H9 (cell line): ENCODE data around the gene KIAA0930. TPM values are rescaled to one million over a fixed set of nuclear protein-coding genes. Genes with fewer than 3 reads are reported as not detected.

Experiments used
- DNase-seq: peaks from one replicate; pipeline ENCODE4 v3.0.0-alpha.2; 2017
- H2AFZ ChIP-seq: one replicate; pipeline ENCODE4 v1.6.1; 2013; ENCODE audit warnings: mild to moderate bottlenecking, low read length, control low read depth, moderate library complexity
- H2AK5ac ChIP-seq: 2 replicates; pipeline ENCODE4 v1.6.1; 2013; ENCODE audit warnings: low read length, control low read depth, mixed read lengths; ENCODE audit not compliant: insufficient read length
- H2BK120ac ChIP-seq: one replicate; pipeline ENCODE4 v1.6.1; 2013; ENCODE audit warnings: low read depth, mild to moderate bottlenecking, low read length, control low read depth, inconsistent platforms; ENCODE audit not compliant: poor library complexity, severe bottlenecking
- H2BK12ac ChIP-seq: 2 replicates; pipeline ENCODE4 v1.6.1; 2013; ENCODE audit warnings: low read length, control low read depth, mixed read lengths, low read depth; ENCODE audit not compliant: insufficient read length
- H2BK15ac ChIP-seq: 2 replicates; pipeline ENCODE4 v1.6.1; 2013; ENCODE audit warnings: low read depth, low read length, control low read depth
- H2BK20ac ChIP-seq: one replicate; pipeline ENCODE4 v1.6.1; 2013; ENCODE audit warnings: low read depth, mild to moderate bottlenecking, low read length, control low read depth, inconsistent platforms; ENCODE audit not compliant: poor library complexity, severe bottlenecking
- H2BK5ac ChIP-seq: 2 replicates; pipeline ENCODE4 v1.6.1; 2013; ENCODE audit warnings: low read length, control low read depth, mixed read lengths; ENCODE audit not compliant: insufficient read length
- H3K14ac ChIP-seq: 2 replicates; pipeline ENCODE4 v1.6.1; 2013; ENCODE audit warnings: low read length, control low read depth; ENCODE audit not compliant: insufficient read depth
- H3K18ac ChIP-seq: 2 replicates; pipeline ENCODE4 v1.6.1; 2013; ENCODE audit warnings: low read depth, mild to moderate bottlenecking, mixed read lengths, low read length, control low read depth; ENCODE audit not compliant: insufficient read length
- H3K23ac ChIP-seq: 2 replicates; pipeline ENCODE4 v1.6.1; 2013; ENCODE audit warnings: low read length, control low read depth, mixed read lengths, low read depth; ENCODE audit not compliant: insufficient read length
- H3K23me2 ChIP-seq: 2 replicates; pipeline ENCODE4 v1.6.1; 2013; ENCODE audit warnings: low read depth, mild to moderate bottlenecking, mixed read lengths, low read length, control low read depth; ENCODE audit not compliant: insufficient read length, poor library complexity, severe bottlenecking
- H3K27ac ChIP-seq: 2 replicates; pipeline ENCODE4 v1.5.1; 2013; ENCODE audit warnings: low read length, control low read depth, mixed read lengths, low read depth; ENCODE audit not compliant: insufficient read length
- H3K27me3 ChIP-seq: 2 replicates; pipeline ENCODE4 v1.6.1; 2013; ENCODE audit warnings: low read length, control low read depth, inconsistent platforms; ENCODE audit not compliant: insufficient read depth
- H3K4ac ChIP-seq: 2 replicates; pipeline ENCODE4 v1.6.1; 2013; ENCODE audit warnings: low read depth, mild to moderate bottlenecking, control low read depth, inconsistent platforms, low read length, moderate library complexity
- H3K4me1 ChIP-seq: 2 replicates; pipeline ENCODE4 v1.6.1; 2013; ENCODE audit warnings: low read length, control low read depth, inconsistent platforms; ENCODE audit not compliant: insufficient read depth
- H3K4me2 ChIP-seq: 2 replicates; pipeline ENCODE4 v1.6.1; 2013; ENCODE audit warnings: low read length, control low read depth, mixed read lengths; ENCODE audit not compliant: insufficient read length, insufficient read depth
- H3K56ac ChIP-seq: 2 replicates; pipeline ENCODE4 v1.6.1; 2013; ENCODE audit warnings: low read depth, mild to moderate bottlenecking, mixed read lengths, low read length, control low read depth; ENCODE audit not compliant: insufficient read length
- H3K79me1 ChIP-seq: 2 replicates; pipeline ENCODE4 v1.6.1; 2013; ENCODE audit warnings: low read depth, mild to moderate bottlenecking, moderate library complexity, low read length, control low read depth, inconsistent platforms; ENCODE audit not compliant: insufficient read depth, poor library complexity, severe bottlenecking
- H3K79me2 ChIP-seq: 2 replicates; pipeline ENCODE4 v1.6.1; 2013; ENCODE audit warnings: low read length, control low read depth, inconsistent platforms; ENCODE audit not compliant: insufficient read depth
- H3K9ac ChIP-seq: 2 replicates; pipeline ENCODE4 v1.6.1; 2013; ENCODE audit warnings: low read length, control low read depth, mixed read lengths; ENCODE audit not compliant: insufficient read length; ENCODE audit errors: extremely low read depth
- H3K9me3 ChIP-seq: one replicate; pipeline ENCODE4 v1.6.1; 2013; ENCODE audit warnings: low read depth, low read length, inconsistent platforms; ENCODE audit not compliant: control insufficient read depth
- H3T11ph ChIP-seq: one replicate; pipeline ENCODE4 v1.6.1; 2013; ENCODE audit warnings: mild to moderate bottlenecking, low read length, control low read depth, inconsistent platforms
- H4K20me1 ChIP-seq: one replicate; pipeline ENCODE4 v1.6.1; 2013; ENCODE audit not compliant: control insufficient read depth, insufficient read length, insufficient read depth
- H4K5ac ChIP-seq: 2 replicates; pipeline ENCODE4 v1.6.1; 2013; ENCODE audit warnings: low read depth, mild to moderate bottlenecking, mixed read lengths, low read length, control low read depth; ENCODE audit not compliant: insufficient read length
- H4K8ac ChIP-seq: replicated peaks from 2 replicates; pipeline ENCODE4 v1.6.1; 2013; ENCODE audit warnings: low read length, control low read depth, mixed read lengths, low read depth; ENCODE audit not compliant: insufficient read length
- H4K91ac ChIP-seq: 2 replicates; pipeline ENCODE4 v1.6.1; 2013; ENCODE audit warnings: low read depth, mild to moderate bottlenecking, moderate library complexity, mixed read lengths, low read length, control low read depth; ENCODE audit not compliant: insufficient read length
- H3K27ac Mint-ChIP-seq, 3 experiments: 2 replicates in 2 of 3; 3 replicates in 1 of 3; pipeline ENCODE4 v1.8.0; 2020 to 2021; ENCODE audit warnings: mixed read lengths in 3 of 3, mild to moderate bottlenecking in 1 of 3, moderate library complexity in 1 of 3
- H3K27me3 Mint-ChIP-seq: 2 replicates; pipeline ENCODE4 v1.8.0; 2021; ENCODE audit warnings: low read depth, mild to moderate bottlenecking, moderate library complexity, mixed read lengths
- H3K36me3 Mint-ChIP-seq, 3 experiments: 2 replicates in 2 of 3; 3 replicates in 1 of 3; pipeline ENCODE4 v1.8.0; 2020 to 2021; ENCODE audit warnings: low read depth in 3 of 3, mixed read lengths in 3 of 3; ENCODE audit not compliant: insufficient read depth in 1 of 3
- H3K4me1 Mint-ChIP-seq, 2 experiments: 2 replicates each; pipeline ENCODE4 v1.8.0; 2020; ENCODE audit warnings: mixed read lengths in 2 of 2
- H3K4me3 Mint-ChIP-seq, 2 experiments: 2 replicates in 1 of 2; 3 replicates in 1 of 2; pipeline ENCODE4 v1.8.0; 2020 to 2021; ENCODE audit warnings: mild to moderate bottlenecking in 2 of 2, mixed read lengths in 2 of 2, moderate library complexity in 1 of 2
- H3K9me3 Mint-ChIP-seq, 2 experiments: 2 replicates in 1 of 2; 3 replicates in 1 of 2; pipeline ENCODE4 v1.8.0; 2020; ENCODE audit warnings: mild to moderate bottlenecking in 2 of 2, mixed read lengths in 2 of 2, moderate library complexity in 1 of 2
- CTCF ChIP-seq: fragments of 200-600 bp; sonication (generic); conservative IDR thresholded peaks from 3 replicates; pipeline ENCODE4 v1.8.0; 2021; ENCODE audit warnings: antibody characterized with exemption, mild to moderate bottlenecking
- WGBS: extraction: QIAGEN DNeasy Blood & Tissue Kit; methylation state at CpG from one replicate; pipeline ENCODE4 v1.1.7; 2013; ENCODE audit warnings: missing lambda C conversion rate, low lambda C conversion rate, mixed read lengths; ENCODE audit not compliant: insufficient read length; ENCODE audit errors: extremely low coverage; 5-methylcytosine and 5-hydroxymethylcytosine counted together
- total RNA-seq: library from RNA; stranded (reverse); gene quantifications from 2 replicates; pipeline ENCODE4 v1.2.1, GENCODE V29; 2021

The KIAA0930 gene
- total RNA-seq, 1 experiment from 2014 or later = 46.2 TPM

DNA sequence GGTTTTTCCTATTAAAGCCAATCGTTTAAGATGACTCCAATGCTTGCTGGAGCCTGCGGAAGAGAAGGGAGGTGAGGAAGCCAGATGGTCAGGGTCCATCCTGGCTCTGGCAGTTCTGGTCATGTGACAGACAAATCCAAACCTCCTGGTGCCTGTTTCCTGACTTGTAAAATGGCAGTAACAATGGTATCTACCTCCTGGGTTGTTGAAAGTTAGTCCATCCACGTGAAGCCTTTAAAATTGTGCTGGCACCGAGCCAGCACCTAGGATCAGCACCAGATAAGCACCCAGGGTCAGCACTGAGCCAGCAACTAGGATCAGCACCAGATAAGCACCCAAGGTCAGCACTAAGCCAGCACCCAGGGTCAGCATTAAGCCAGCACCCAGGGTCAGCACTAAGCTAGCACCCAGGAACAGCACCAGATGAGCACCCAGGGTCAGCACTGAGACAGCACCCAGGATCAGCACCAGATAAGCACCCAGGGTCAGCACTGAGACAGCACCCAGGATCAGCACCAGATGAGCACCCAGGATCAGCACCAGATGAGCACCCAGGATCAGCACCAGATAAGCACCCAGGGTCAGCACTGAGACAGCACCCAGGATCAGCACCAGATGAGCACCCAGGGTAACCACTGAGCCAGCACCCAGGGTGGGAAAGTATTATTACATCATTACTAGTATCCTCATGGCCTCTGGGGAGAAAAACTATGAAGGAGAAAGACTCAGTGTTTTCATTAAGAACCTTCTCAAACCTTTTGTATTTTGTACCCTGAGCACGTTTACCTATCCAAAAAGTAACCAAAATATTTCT, 17.2 kb downstream of the KIAA0930 start:
- H3K4me1 Mint-ChIP-seq = peaks cover 42 to 55% of the 10 kb centered on the region in 2 experiments
- peak overlapping the region in 1 of 3 experiments; percentile 87; a peak in 2 of 7 replicates for H3K27ac Mint-ChIP-seq

More for the DNA sequence above, 17.2 kb downstream of the KIAA0930 start:
- Histone ChIP-seq H3K9ac (no peak overlapping the region), H3K79me1 (no peaks in the 10 kb centered on the region), H3K27ac (no peak overlapping the region), H2BK20ac (no peak overlapping the region), H3K4me1 (no peaks in the 10 kb centered on the region), H2AFZ (no peak overlapping the region), H3K27me3 (no peaks in the 10 kb centered on the region), H2BK15ac (no peak overlapping the region), H2BK120ac (no peak overlapping the region), H3K18ac (no peak overlapping the region), H4K20me1 (no peaks in the 10 kb centered on the region), H3K23me2 (no peaks in the 10 kb centered on the region), H3K9me3 (no peaks in the 10 kb centered on the region), H4K5ac (no peak overlapping the region), H3K4me2 (no peak overlapping the region), H2BK12ac (no peak overlapping the region), H3K4ac (no peak overlapping the region), H4K8ac (no peak overlapping the region), H3K23ac (no peak overlapping the region), H3K79me2 (no peaks in the 10 kb centered on the region; the same call in 1 of the 2 replicates), H4K91ac (no peak overlapping the region), H3K56ac (no peak overlapping the region), H2AK5ac (no peak overlapping the region), H3K14ac (no peak overlapping the region), H2BK5ac (no peak overlapping the region), H3T11ph (no peak overlapping the region)
- WGBS = no CpG with 5 or more reads among the region's 5 CpGs
- no peak for TF ChIP-seq CTCF
- no peaks in the 10 kb centered on the region for H3K36me3 Mint-ChIP-seq
- no peaks in the 10 kb centered on the region for H3K9me3 Mint-ChIP-seq
- H3K27me3 Mint-ChIP-seq = peaks cover 1% of the 10 kb centered on the region
- no peak for DNase-seq
- no peak overlapping the region for H3K4me3 Mint-ChIP-seq
